GM21360 (cell line): ENCODE measurements around the gene KAT5.
"Not testable (repeated sequence)": the region's sequence is repeated elsewhere in the genome, so short reads cannot be mapped to it uniquely, and the experiment has no call there.

Experiments used
- ATAC-seq: cut with Tn5 transposase; IDR thresholded peaks from one replicate; pipeline ENCODE4 v1.9.1; 2021; ENCODE audit warnings: mild to moderate bottlenecking, moderate library complexity; ENCODE audit not compliant: unreplicated experiment

The KAT5 gene

DNA sequence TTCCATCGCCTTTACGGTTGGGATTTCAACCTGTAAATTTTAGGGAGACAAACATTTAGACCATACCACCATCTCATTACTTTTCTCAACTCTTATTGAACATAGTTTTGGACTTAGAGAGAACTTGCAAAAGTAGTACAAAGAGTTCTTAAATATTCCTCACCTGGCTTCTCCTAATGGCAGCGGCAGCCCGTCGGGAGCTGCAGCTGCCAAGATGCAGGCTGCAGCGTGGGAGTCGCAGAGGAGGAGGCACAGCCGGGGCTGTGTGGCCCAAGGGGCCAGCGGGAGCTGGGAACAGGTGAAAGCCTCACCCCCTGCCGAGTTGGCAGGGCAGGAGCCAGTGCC, 31.6 kb downstream of the KAT5 start:
- ATAC-seq: no peak

GRCh38 chr11:65744026-65744698, 32.1 kb downstream of the KAT5 start:
- no peak for ATAC-seq

GRCh38 chr11:65744699-65745042, 32.6 kb downstream of the KAT5 start:
- ATAC-seq: no peak

DNA sequence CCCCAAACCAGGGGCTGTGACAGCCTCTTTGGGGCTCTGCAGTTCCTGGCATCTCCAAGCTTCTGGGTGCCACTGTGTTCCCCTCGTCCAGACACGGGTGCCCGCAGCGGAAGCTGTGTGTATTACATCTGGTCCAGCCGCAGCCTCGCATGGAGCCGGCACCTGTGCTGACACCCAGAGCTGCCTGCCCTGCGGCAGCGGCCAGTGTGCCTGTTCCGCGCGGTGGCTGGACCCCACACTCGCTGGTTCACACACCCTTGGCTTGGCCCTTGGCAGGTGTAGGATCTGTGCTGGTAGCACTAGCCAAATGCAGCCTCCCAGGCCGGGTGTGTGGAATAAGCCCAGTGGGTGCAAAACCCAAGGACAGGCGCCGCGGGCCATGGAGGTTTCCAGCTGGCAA, 33.0 kb downstream of the KAT5 start:
- ATAC-seq: no peak

DNA sequence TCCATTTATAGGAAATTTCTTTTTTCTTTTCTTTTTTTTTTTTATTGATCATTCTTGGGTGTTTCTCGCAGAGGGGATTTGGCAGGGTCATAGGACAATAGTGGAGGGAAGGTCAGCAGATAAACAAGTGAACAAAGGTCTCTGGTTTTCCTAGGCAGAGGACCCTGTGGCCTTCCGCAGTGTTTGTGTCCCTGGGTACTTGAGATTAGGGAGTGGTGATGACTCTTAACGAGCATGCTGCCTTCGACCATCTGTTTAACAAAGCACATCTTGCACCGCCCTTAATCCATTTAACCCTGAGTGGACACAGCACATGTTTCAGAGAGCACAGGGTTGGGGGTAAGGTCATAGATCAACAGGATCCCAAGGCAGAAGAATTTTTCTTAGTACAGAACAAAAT, 50.1 kb downstream of the KAT5 start:
- not testable (repeated sequence) for ATAC-seq

- not testable (repeated sequence) for ATAC-seq
These were observed 50.8 kb downstream of the KAT5 start for GRCh38 chr11:65762816-65763215.

- no peak for ATAC-seq
These were observed 52.4 kb downstream of the KAT5 start for GRCh38 chr11:65764434-65764833.

- ATAC-seq: no peak
These were observed 54.5 kb downstream of the KAT5 start for GRCh38 chr11:65766535-65766934.

GRCh38 chr11:65767406-65767805, 55.4 kb downstream of the KAT5 start:
- no peak for ATAC-seq

GRCh38 chr11:65767806-65768205, 55.8 kb downstream of the KAT5 start:
- ATAC-seq: not testable (repeated sequence)
